H1 (cell line): ENCODE data around the gene TMEM131L. TPM values are rescaled to one million over a fixed set of nuclear protein-coding genes. Genes with fewer than 3 reads are reported as not detected.

Source experiments
- EZH2 ChIP-seq: fragments of 200-600 bp; sonication (generic); IDR thresholded peaks from 2 replicates; pipeline ENCODE4 v1.7.1; 2012; ENCODE audit warnings: low read depth, mild to moderate bottlenecking, moderate library complexity, low read length, inconsistent platforms; ENCODE audit not compliant: severe bottlenecking
- SP4 ChIP-seq: IDR thresholded peaks from 2 replicates; pipeline ENCODE4 v1.6.1; 2012; ENCODE audit warnings: low read length, inconsistent platforms
- polyA plus RNA-seq, 7 experiments: library from polyadenylated mRNA; depleted of rRNA in 3 of 7; stranded (reverse) in 5 of 7; unstranded in 2 of 7; fragments of >200 nt in 5 of 7; fragments of 200-250 nt in 2 of 7; gene quantifications; 1 replicate in 5 of 7; 2 replicates in 1 of 7; 4 replicates in 1 of 7; pipeline versions ENCODE4 v1.2.1 to v1.2.3, GENCODE V29; 2011 to 2013; ENCODE audit warnings: missing spikeins in 2 of 7, mixed read lengths in 2 of 7
- total RNA-seq: library from RNA; stranded (reverse); fragmentation: NEBNext Ultra II Directional; extraction: Animal tissue kit (Norgen Biotek cat#: 25700); gene quantifications from 2 replicates; pipeline ENCODE4 v1.2.1, GENCODE V29; 2021

The TMEM131L gene
- total and polyA plus RNA-seq, 2 of the 8 experiments (the other 6 are each of a cell fraction or from before 2014, with no cell fraction given): 14.3 to 26.1 TPM

GRCh38 chr4:153433754-153434105 is 32.4 kb upstream of the TMEM131L start (continued):
- TF ChIP-seq EZH2: no peak
- TF ChIP-seq SP4: no peak
- TF ChIP-seq, all 59 proteins: peak for 0
